Stomach (tissue), 9 donors: ENCODE results near the gene GRIK5. TPM values are rescaled to one million over a fixed set of nuclear protein-coding genes. Genes with fewer than 3 reads are reported as not detected.

ENCODE experiments used
- DNase-seq, 2 donors: peaks; one replicate each; pipeline versions ENCODE4 v3.0.0 to v3.0.0-alpha.2; 2013 to 2019
- H3K27ac ChIP-seq, 5 donors: fragments of 200-600 bp in 4 of 5; sonication (generic) in 4 of 5; one replicate each; pipeline ENCODE4 v1.5.1; 2013 to 2019; ENCODE audit warnings: mild to moderate bottlenecking in 1 of 5, moderate library complexity in 1 of 5
- H3K27me3 ChIP-seq, 3 donors: fragments of 200-600 bp; sonication (generic); one replicate each; pipeline ENCODE4 v1.5.1; 2017 to 2019; ENCODE audit warnings: mixed run types in 1 of 3
- H3K36me3 ChIP-seq, 4 donors: fragments of 200-600 bp; sonication (generic); 1 replicate in 3 of 4; 2 replicates in 1 of 4; pipeline ENCODE4 v1.5.1; 2016 to 2019
- H3K4me1 ChIP-seq, 4 donors: fragments of 200-600 bp; sonication (generic); one replicate each; pipeline ENCODE4 v1.5.1; 2016 to 2019
- H3K4me3 ChIP-seq, 4 donors: fragments of 200-600 bp; sonication (generic) in 3 of 4; one replicate each; pipeline ENCODE4 v1.5.1; 2016 to 2019; ENCODE audit warnings: mild to moderate bottlenecking in 1 of 4
- H3K9me3 ChIP-seq, 4 donors: fragments of 200-600 bp; sonication (generic); one replicate each; pipeline ENCODE4 v1.5.1; 2016 to 2019
- EP300 ChIP-seq: sonication (generic); formaldehyde crosslinking; IDR thresholded peaks from one replicate; pipeline ENCODE4 v1.6.1; 2017; ENCODE audit warnings: antibody characterized with exemption
- POLR2A ChIP-seq, 4 donors: fragments of 450-650 bp; IDR thresholded peaks; one replicate each; pipeline ENCODE4 v1.6.1; 2016; ENCODE audit warnings: antibody characterized with exemption in 4 of 4, control low read depth in 2 of 4, mild to moderate bottlenecking in 1 of 4, moderate library complexity in 1 of 4
- POLR2AphosphoS5 ChIP-seq, 3 donors: sonication (generic); formaldehyde crosslinking; IDR thresholded peaks; one replicate each; pipeline ENCODE4 v1.6.1; 2016; ENCODE audit warnings: antibody characterized with exemption in 3 of 3
- WGBS, 5 donors: extraction: QIAGEN DNeasy Blood & Tissue Kit in 3 of 5; methylation state at CpG; one replicate each; pipeline versions ENCODE4 v1.1.5 to v1.1.7; 2013 to 2018; 5-methylcytosine and 5-hydroxymethylcytosine counted together
- intact Hi-C: fragments of 100-400 bp; cut with DNase I; formaldehyde crosslinking; loops from one replicate; pipeline ENCODE4 v1.15.1; 2023; ENCODE audit warnings: low total_unique reads
- polyA plus RNA-seq, 3 donors: library from polyadenylated mRNA; stranded (reverse); fragments of 200-250 nt; gene quantifications; one replicate each; pipeline ENCODE4 v1.2.3, GENCODE V29; 2013
- total RNA-seq, 5 donors: library from RNA; depleted of rRNA; stranded (reverse); fragments of >200 nt; gene quantifications; one replicate each; pipeline versions ENCODE4 v1.1.0 to v1.2.3, GENCODE V29; 2014 to 2016
- TF ChIP-seq, protein P1 (sequence below), 7 experiments: fragments of 450-650 bp in 4 of 7; fragments of 200-600 bp in 3 of 7; sonication (generic) in 3 of 7; IDR thresholded peaks; one replicate each; pipeline ENCODE4 v1.5.1; 2016 to 2019; ENCODE audit warnings: antibody characterized with exemption in 7 of 7, control low read depth in 2 of 7, mild to moderate bottlenecking in 1 of 7
- donor health status: healthy with polysubstance abuse.
- donor health status: Bipolar disorder and iron deficiency.
- donor health status: healthy.

GRIK5 gene
- total and polyA plus RNA-seq, 8 donors = 0.92 to 74.1 (median 4.2) TPM

GRCh38 chr19:42097461-42097860, 27.5 kb upstream of the GRIK5 start:
- TF ChIP-seq EP300 = no peak
- TF ChIP-seq, protein P1, sequence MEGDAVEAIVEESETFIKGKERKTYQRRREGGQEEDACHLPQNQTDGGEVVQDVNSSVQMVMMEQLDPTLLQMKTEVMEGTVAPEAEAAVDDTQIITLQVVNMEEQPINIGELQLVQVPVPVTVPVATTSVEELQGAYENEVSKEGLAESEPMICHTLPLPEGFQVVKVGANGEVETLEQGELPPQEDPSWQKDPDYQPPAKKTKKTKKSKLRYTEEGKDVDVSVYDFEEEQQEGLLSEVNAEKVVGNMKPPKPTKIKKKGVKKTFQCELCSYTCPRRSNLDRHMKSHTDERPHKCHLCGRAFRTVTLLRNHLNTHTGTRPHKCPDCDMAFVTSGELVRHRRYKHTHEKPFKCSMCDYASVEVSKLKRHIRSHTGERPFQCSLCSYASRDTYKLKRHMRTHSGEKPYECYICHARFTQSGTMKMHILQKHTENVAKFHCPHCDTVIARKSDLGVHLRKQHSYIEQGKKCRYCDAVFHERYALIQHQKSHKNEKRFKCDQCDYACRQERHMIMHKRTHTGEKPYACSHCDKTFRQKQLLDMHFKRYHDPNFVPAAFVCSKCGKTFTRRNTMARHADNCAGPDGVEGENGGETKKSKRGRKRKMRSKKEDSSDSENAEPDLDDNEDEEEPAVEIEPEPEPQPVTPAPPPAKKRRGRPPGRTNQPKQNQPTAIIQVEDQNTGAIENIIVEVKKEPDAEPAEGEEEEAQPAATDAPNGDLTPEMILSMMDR (IDR thresholded peaks at IDR 0.05) = no peak
- H3K4me3 ChIP-seq = no peak overlapping the region
- intact Hi-C loops = no loop called here
- WGBS, 5 donors = 55 to 76% (median 71%) methylated on average over 5 of the region's 5 CpGs
- no peak overlapping the region for H3K27ac ChIP-seq
- H3K4me1 ChIP-seq = peaks cover 0 to 12% (median under 1%) of the 10 kb centered on the region in 4 donors
- no peaks in the 10 kb centered on the region for H3K9me3 ChIP-seq
- no peak for DNase-seq
- peaks cover 0 to 17% (median 2%) of the 10 kb centered on the region in 4 donors for H3K36me3 ChIP-seq
- peaks cover 0 to 21% (median 15%) of the 10 kb centered on the region in 3 donors for H3K27me3 ChIP-seq

DNA sequence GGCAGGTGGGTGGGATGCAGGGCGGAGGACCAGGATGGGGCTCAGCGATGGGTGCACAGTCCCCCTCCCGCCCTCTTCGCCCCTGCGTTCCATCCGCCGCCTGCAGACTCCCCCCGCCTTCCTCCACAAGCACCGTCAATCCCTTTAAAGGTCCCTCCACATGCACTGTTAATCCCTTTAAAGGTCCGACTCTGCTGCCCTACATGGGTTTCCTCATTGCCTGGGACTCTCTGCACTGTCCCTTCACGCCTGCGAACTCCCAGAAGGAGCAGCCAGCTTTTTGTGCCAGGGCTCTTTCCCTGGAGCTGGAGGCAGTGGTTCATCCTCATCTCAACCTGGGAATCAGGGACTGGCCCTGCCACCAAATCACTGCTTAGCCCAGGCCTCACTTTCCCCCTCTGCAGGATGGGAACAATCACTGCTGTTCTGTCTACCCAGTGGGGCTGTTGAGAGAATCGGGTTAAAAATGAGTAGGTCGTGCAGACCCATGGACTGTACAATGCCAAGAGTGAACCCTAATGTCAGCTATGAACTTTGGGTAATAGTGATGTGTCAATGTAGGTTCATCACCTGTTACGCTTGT, 26.3 kb upstream of the GRIK5 start:
- H3K9me3 ChIP-seq = no peaks in the 10 kb centered on the region
- intact Hi-C loops = no loop called here
- H3K27me3 ChIP-seq = peaks cover 0 to 21% (median 15%) of the 10 kb centered on the region in 3 donors
- peaks cover 0 to 22% (median 11%) of the 10 kb centered on the region in 4 donors for H3K4me1 ChIP-seq
- H3K4me3 ChIP-seq = peak overlapping the region in 3 of 4 donors; percentile 14 to 25 (median 24)
- no peak for DNase-seq
- H3K36me3 ChIP-seq = peaks cover 0 to 17% (median 2%) of the 10 kb centered on the region in 4 donors
- 42 to 57% (median 52%) methylated on average over 8 to 15 of the region's 15 CpGs for WGBS, 5 donors
- no peak overlapping the region for H3K27ac ChIP-seq
- TF ChIP-seq POLR2AphosphoS5 (IDR thresholded peaks at IDR 0.05) (no peak), POLR2A (IDR thresholded peaks at IDR 0.05) (no peak), EP300 (no peak)
- TF ChIP-seq, protein P1 (IDR thresholded peaks at IDR 0.05) = no peak

DNA sequence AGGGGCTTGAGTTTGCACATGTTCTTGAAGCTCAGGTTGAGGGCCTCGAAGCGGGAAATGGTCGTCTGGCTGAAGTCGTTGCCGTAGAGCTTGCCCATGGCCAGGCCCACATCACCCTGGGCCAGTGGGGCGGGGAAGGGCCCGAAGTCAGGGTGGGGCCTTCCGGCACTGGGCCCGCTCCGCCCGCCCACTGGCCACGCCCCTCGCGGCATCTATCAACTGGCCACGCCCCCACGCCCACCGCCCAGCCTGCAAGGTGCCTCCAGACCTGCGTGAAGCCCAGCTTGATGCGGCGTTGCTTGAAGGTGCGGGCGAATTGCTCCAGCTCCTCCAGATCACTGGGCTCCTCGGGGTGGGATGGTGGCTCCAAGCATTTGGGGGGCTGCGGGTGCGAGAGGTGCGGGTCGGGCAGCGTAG, 25.8 kb upstream of the GRIK5 start:
- no peak overlapping the region for H3K27ac ChIP-seq
- H3K36me3 ChIP-seq = peaks cover 0 to 17% (median 2%) of the 10 kb centered on the region in 4 donors
- intact Hi-C loops = no loop called here
- no peaks in the 10 kb centered on the region for H3K9me3 ChIP-seq
- H3K4me1 ChIP-seq = peaks cover 0 to 22% (median 15%) of the 10 kb centered on the region in 4 donors
- no peak for DNase-seq
- TF ChIP-seq, protein P1 (IDR thresholded peaks at IDR 0.05) = no peak
- TF ChIP-seq POLR2AphosphoS5 (IDR thresholded peaks at IDR 0.05) = no peak
- peaks cover 0 to 21% (median 15%) of the 10 kb centered on the region in 3 donors for H3K27me3 ChIP-seq
- peak overlapping the region in 3 of 4 donors; percentile 14 to 25 (median 24) for H3K4me3 ChIP-seq
- 15 to 45% (median 26%) methylated on average over 7 to 28 of the region's 28 CpGs for whole genome bisulfite sequencing, 5 donors

- H3K9me3 ChIP-seq = no peaks in the 10 kb centered on the region
- H3K4me1 ChIP-seq = peaks cover 0 to 22% (median 15%) of the 10 kb centered on the region in 4 donors
Measured at GRCh38 chr19:42095142-42095813, 25.3 kb upstream of the GRIK5 start.

More at GRCh38 chr19:42095142-42095813, 25.3 kb upstream of the GRIK5 start:
- TF ChIP-seq, protein P1 (IDR thresholded peaks at IDR 0.05) = no peak
- TF ChIP-seq POLR2AphosphoS5 (IDR thresholded peaks at IDR 0.05) (no peak), POLR2A (IDR thresholded peaks at IDR 0.05) (no peak), EP300 (no peak)
- Histone ChIP-seq H3K27ac (no peak overlapping the region), H3K4me3 (peak overlapping the region in 1 of 4 donors; percentile 25), H3K27me3 (peaks cover 0 to 21% (median 15%) of the 10 kb centered on the region in 3 donors), H3K36me3 (peaks cover 0 to 17% (median 2%) of the 10 kb centered on the region in 4 donors)
- 81 to 92% (median 82%) methylated on average over 14 to 36 of the region's 36 CpGs for WGBS, 5 donors
- intact Hi-C loops = no loop called here
- DNase-seq = no peak
